Epidermal melanocyte (primary cell): ENCODE results near the gene SAA2.
"Not testable (repeated sequence)": the region's sequence is repeated elsewhere in the genome, so short reads cannot be mapped to it uniquely, and the experiment has no call there.

Source experiments
- DNase-seq: peaks from one replicate; pipeline ENCODE4 v3.0.0; 2011; ENCODE audit warnings: low spot score; ENCODE audit not compliant: insufficient read length

SAA2 gene

GRCh38 chr11:18248561-18248960, at the start of gene SAA2:
Gene SAA2, minus strand, starts transcription at chr11:18248668. Its CDS starts 657 bp downstream, at chr11:18248011.
- no peak for DNase-seq

DNA sequence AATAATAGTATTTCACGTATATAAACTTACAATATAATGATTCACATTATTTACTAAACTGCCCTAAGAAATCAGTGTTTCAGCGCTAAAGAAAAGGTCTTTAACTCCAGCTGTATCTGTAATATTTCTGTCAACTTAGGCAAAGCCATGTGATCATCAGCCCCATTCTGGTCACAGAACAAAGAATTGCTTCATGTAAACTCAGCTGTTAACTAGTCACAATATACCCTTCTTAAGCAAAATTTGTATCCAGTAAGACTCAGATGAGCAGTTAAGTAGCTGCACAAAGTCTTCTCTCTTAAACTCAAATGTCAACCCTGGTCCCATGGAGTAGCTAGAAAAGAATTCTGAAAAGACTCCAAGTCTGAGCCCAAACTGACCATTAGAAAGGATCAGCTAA, 46.8 kb upstream of the SAA2 start:
- DNase-seq: no peak

GRCh38 chr11:18294862-18295261, 46.4 kb upstream of the SAA2 start:
- DNase-seq: no peak

DNA sequence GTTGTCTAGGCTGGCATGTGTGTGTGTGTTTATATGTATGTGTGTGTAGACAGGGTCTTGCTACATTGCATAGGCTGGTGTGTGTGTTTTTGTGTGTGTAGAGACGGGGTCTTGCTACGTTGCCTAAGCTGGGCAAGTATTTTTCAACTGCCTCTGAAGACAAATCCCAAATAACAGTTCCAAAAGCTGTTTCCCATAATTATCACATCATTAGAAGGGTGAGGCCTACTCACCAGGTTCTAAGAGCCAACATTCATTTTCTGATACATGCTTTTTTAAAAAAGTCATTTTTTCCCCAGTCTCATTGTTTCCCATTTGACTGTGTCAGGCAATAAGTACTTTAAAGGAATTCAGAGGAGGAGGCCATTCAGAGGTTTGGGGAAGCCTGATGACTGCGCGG, 40.4 kb upstream of the SAA2 start:
- DNase-seq: no peak

DNA sequence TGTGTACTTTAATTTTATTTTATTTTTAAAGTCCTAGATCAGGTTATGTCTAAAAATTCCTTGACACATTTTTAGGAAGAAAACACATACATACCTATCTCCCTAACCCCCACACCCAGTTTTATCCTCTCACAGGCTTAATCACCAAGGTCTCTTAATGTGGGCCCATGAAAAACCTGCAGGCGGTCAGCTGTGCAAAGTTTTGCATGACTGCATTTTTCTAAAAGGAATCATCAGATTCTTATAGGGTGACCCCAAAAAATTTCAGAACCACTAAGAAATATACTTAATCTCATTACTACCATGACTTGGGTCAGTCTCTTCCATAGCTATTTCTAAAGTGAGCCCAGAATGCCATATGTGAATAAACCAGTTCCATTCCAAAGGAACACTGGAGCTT, 37.4 kb upstream of the SAA2 start:
- no peak for DNase-seq

DNA sequence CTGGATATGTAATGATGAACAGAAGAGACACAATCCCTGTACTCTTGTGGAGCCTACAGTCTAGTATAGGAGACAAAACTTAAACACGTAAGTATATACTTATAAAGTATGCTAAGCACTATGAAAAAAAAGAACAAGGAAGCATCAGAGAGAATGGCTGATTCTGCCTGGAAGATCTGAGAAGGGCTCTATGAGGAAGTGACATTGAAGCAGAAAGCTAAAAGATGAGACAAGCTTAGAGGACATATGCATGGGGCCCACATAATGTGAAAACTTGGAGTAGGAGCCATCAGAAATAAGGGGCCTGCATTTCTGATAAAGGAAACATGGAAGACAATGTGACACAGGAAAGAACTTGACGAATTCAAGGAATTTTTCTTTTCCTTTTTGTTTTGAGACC, 34.2 kb upstream of the SAA2 start:
- DNase-seq: no peak

- no peak for DNase-seq
These were observed 32.1 kb upstream of the SAA2 start for GRCh38 chr11:18280438-18281045.

DNA sequence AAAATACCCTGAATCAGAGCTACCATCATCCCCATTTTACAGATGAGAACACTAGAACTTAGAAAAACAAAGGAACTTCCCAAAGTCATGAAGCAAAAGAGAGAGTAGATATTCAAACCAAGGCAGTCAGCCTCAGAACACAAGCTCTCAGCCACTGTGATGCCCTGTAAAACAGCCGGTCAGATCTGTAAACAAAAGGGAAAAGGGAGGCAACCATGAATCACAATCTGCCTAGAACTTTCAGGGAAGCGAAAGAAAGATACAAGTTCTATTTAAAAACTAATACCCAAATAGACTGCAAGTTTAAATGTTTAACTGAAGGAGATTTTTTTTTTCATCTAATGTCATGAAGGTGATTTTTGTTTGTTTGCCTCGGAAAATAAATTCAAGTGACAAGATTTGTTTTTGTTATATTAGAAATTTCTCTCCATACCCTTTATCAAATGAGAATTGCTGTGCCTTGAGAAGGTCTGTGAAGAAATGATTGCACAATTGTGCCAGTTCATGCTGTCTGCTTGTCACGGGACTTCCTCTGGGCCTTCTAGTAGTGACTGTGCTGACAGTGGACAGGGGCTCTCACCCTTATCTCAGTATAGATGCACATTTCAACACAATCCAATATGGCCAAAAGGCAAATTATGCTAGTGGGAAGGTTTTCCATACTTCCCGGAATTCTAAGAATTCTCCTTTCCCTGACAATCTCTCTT, 29.2 kb upstream of the SAA2 start:
- no peak for DNase-seq

DNA sequence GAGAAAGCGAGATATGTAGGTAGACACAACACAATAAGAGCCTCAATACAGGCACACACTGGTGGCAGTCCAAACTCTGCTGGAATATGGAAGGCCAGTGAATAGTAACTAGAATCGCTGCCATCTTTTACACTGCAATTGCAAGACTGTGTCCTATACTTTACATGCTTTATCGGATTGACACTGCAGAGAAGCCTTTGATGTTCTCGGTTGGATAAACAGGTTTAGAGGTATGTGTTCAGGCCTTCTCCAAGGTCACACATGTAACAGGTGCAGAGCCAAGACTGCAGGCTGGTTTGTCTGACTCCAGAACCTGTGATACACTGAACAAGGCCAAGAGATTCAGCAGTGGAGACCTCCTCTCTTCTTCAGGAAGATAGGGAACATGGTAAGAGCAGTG, 22.7 kb upstream of the SAA2 start:
- no peak for DNase-seq

DNA sequence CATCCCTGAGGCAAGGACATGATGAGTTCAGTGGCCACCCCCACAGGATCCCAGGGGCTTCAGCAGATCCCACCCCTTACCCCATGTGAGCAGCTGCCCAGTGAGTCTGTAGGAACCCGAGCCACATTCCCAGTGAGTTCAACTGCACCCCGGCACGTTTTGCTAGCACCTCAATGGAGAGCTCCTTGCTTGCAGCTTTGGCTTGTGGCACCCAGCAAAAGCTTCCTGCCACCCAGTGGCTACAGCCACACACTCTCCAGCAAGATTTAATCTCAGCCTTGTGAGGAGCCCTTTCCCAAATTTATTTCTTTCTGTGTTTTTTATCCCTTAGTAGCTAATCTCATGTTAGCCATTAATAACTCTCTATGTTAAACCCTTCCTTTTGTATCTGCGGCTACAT, 21.6 kb upstream of the SAA2 start:
- no peak for DNase-seq

DNA sequence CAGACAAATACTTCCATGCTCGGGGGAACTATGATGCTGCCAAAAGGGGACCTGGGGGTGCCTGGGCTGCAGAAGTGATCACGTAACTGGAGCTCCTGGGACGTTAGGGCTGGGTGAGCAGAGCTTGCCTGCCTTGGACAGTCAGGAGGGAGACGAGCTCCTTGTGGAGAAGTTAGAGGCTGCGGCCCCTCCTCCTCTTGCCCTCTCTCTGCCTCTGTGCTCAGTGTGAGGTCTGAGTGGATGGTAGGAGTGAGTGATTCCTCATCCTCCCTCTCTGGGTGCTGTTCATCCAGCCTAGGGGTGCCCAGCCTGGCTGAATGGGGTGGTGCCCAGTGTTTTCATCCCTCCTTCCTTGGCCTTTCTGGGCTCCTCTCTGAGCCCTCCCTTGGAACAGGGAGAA, 20.8 kb upstream of the SAA2 start:
- DNase-seq: not testable (repeated sequence)

DNA sequence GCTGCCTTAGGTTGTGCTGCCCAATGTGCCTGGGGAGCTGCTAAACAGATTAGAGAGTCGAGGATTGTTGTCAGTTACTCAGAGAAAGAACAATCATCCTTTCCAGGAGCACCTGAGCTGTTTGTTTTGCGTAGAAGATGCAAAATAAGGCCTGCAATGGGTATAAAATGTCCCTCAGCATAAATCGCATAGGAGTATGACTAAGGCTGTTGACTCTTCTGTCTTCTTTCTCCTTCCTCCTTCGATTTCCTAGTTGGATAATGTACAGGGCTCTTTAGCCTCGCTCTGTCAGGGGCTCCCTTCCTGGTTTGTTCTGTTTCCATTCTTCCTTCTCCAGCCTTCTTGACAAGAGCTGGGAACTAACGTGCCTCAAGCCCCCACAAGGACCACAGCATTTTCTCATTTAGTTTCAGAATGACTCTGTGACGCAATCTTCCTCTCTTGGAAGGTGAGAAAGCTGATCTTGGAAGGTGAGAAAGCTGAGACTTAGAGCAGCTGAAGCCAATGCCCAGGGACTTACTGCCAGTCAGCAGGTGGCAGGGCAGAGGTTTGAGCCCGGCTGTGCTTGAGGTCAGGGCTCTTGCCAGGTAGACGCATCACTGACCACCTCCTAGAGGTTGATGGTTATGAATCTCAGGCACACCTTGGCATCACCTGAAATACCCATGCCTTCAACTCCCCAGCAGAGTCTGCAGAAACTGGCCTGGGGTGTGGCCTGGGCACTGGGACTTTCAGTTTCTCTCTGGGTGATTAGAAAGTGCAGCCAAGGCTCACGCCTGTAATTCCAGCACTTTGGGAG, 19.1 kb upstream of the SAA2 start:
- not testable (repeated sequence) for DNase-seq

GRCh38 chr11:18265949-18266348, 17.5 kb upstream of the SAA2 start, which contains the start of gene SAA1:
Gene SAA1, plus strand, starts transcription at chr11:18266264. Its CDS starts 624 bp downstream, at chr11:18266888.
- DNase-seq: no peak

GRCh38 chr11:18264677-18265555, 16.4 kb upstream of the SAA2 start:
- no peak for DNase-seq

- DNase-seq: no peak
These were observed 15.6 kb upstream of the SAA2 start for GRCh38 chr11:18264035-18264434.

DNA sequence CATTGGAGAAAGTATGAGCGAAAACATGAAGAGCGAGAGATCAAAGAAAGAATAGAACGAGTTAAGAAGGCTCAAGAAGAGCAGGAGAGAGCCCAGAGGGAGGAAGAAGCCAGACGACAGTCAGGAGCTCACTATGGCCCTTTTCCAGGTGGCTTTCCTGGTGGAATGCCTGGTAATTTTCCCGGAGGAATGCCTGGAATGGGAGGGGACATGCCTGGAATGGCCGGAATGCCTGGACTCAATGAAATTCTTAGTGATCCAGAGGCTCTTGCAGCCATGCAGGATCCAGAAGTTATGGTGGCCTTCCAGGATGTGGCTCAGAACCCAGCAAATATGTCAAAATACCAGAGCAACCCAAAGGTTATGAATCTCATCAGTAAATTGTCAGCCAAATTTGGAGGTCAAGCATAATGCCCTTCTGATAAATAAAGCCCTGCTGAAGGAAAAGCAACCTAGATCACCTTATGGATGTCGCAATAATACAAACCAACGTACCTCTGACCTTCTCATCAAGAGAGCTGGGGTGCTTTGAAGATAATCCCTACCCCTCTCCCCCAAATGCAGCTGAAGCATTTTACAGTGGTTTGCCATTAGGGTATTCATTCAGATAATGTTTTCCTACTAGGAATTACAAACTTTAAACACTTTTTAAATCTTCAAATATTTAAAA, 14.3 kb upstream of the SAA2 start:
- DNase-seq: not testable (repeated sequence)

DNA sequence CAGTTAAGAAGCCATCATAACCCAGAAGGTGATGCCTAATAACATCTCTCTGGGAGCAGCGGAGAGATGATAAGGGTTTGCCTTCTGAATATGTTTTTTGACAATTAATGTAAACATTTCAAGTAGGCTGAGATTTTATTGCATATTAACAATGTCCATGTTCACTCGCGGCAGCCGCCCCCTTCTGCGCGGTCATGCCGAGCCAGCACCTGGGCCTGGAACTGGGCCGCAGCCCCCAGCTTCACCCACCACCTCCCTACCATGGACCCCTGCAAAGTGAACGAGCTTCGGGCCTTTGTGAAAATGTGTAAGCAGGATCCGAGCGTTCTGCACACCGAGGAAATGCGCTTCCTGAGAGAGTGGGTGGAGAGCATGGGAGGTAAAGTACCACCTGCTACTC, 13.3 kb upstream of the SAA2 start:
- no peak for DNase-seq

- no peak for DNase-seq
These were observed 10.8 kb upstream of the SAA2 start for GRCh38 chr11:18259259-18259658.

DNA sequence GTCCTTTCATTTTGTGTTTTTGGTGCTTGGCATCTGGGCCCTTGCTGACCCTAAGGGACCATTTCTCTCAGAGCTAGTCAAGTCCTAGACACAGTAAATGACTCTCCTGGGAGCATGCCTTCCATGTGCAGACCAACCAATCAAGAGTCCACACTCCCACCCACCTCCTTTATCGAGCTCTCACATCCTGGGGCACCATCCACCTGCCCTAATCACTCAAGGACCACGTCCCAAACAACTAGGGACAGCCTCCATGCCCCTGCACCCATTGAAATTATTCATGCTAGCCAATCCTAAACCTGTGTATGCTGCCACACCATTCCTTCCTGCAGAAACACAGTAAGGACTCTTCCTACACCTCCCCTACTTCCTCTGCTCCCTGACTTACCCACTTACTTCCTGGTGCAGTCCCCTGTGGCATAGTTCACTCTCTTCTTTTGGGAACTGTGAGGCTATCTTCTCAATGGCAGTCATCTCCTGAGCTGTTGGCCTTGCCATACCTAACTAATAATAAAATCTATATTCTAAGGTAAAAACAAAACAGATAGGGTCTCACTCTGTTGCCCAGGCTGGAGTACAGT, 6.4 kb upstream of the SAA2 start:
- DNase-seq: no peak

DNA sequence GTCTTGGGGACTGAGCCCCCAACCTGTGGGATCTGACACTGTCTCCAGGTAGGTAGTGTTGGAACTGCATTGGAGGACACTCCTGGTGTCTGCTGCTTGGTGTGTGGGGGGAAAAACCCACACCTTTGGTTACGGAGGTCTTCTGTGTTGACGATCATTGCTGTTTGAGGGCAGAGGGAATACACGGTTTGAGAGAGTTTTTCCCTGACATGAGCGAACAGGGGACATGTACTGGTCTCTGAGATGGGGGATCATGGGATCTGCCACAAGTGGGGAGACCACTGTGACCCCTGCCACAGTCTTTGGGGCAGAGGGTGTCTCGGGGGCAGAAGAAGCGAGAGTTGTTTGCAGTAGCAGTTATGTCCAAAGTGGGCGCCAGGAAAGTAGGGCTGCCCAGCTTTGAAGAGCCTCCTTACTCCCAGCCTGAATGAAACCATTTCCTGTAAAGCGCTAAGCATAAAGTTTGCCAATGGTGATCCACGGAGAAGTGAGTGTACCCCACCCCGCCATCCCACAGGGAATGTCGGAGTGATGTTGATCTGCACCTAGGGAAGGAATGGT, 5.4 kb upstream of the SAA2 start:
- no peak for DNase-seq
